ENCODE results near the gene SLC51A. TPM values are rescaled to one million over a fixed set of nuclear protein-coding genes. Genes with fewer than 3 reads are reported as not detected.
"Not testable (repeated sequence)": the region's sequence is repeated elsewhere in the genome, so short reads cannot be mapped to it uniquely, and the experiment has no call there.

SLC51A gene
- polyA plus RNA-seq (2013, experiment 1 of 2; ENCODE audit: insufficient read length) = 7.6 TPM
- 6.5 TPM for polyA plus RNA-seq (2013, experiment 2 of 2; ENCODE audit: insufficient read length)

DNA sequence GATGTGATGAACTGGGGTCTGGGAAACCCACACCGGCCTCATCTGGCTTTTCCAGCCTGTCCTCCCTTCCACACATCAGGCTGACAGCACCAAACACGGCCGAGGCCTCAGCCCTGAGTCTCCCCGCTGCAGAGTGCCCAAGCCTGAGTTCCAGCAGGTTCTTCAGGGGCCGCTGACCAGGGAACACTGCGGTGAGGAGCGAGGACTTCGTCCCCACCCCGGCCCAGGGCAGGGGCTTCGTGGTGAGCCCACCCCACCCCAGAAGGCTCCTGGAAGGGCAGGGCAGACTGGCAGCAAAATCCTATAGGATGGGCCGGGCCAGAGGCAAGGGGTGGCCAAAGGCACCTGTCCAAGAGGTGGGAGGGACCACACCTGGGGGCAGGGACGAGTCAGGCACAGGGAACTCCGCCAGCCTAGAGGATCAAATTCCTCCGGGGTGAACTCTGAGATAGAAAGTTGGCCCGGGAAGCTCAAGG, at the start of gene SLC51A:
Gene SLC51A (plus strand): TSS at position 446 of the 476 bp plus-strand sequence. CDS start 179 bp downstream, outside the sequence.
- DNase-seq = no peak

DNA sequence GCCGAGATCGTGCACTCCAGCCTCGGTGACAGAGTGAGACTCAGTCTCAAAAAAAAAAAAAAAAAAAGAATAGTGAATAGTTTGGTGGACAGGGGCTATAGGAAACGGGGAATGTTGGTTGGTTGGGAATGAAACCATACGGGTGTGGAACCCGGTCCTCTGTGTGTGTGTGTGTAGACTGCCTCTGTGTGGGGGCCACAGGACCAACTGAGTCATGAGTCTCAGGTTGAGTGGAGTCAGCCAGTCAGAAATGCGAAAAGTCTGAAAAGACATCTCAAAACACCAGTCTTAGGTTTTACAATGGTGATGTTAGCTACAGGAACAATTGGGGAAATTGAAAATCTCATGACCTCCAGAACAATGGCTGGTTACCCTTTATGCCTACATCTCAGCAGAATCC, 49.6 kb upstream of the SLC51A start:
- DNase-seq = no peak

DNA sequence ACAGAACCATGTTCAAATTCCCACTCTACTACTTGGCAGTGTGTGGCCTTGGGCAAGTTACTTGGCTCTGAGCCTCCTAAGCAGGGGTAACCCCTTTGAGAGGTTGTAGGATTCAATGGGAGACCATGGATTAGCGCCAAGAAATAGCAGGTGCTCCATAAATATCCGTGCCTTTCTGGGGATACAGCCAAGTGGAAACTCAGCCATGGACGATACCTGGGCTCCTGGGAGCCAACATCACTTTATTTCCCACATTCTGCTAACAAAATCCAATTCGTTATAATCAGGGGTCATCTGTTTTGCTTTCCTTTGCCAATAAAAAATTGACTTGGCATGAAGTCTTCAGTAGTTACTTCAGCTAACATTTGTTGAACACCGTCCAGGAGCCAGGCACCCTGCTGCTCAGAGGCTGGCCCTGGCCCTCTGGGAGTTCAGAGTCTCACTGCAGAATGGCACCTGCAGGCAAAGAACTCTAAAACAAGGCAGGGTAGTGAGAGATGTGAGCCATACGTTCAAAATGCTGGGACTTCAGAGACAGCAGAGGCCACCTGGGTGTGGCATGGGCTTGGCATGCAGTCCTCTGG, 47.4 kb upstream of the SLC51A start:
- no peak for DNase-seq

DNA sequence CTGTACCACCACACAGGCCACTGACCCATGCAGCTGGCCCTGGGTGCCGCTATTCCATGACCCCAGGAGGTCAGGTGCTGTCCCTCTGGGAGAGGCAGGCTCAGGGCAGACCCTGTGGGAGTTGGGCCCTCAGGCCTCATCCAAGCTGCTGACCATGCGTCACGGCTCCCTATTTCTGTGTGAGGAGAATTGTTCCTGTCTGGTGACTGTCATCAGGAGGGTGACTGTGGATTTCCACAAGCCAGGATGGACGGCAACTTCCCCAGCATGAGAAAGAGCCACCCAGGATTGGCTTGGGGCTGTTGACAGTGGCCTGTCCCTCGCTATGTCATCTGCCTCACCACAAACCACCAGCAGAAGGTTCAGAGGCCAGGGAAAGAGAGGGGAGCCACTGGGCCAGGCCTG, 46.5 kb upstream of the SLC51A start:
- no peak for DNase-seq

DNA sequence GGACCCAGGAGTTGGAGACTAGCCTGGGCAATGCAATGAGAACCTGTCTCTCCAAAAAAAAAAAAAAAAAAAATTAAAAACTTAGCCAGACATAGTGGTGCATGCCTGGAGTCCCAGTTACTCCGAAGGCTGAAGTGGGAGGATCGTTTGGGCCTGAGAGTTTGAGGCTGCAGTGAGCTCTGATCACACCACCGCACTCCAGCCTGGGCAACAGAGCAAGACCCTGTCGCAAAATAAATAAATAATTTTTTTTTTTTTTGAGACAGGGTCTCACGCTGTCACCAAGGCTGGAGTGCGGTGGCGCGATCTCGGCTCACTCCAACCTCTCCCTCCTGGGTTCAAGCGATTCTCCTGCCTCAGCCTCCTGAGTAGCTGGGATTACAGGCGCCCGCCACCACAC, 46.0 kb upstream of the SLC51A start:
- not testable (repeated sequence) for DNase-seq

DNA sequence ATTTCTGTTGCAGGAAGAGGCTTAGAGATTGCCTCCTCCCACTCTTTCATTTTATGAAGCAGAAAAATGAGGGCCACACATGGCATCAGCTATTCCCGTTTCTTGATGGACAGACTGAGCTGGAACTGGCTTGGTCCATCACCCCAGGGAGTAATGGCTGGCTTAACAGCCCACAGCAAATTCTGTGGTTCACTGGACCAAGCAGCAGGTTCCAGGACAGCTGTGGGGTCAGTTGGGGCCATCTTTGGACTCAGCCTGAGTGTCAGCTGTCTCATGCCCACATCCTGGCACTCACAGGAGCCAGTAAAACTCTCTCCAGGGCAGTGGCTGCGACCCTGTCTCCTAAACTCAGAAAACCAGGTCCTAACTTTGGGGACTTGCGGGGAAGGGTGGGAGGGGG, 41.7 kb upstream of the SLC51A start:
- no peak for DNase-seq

DNA sequence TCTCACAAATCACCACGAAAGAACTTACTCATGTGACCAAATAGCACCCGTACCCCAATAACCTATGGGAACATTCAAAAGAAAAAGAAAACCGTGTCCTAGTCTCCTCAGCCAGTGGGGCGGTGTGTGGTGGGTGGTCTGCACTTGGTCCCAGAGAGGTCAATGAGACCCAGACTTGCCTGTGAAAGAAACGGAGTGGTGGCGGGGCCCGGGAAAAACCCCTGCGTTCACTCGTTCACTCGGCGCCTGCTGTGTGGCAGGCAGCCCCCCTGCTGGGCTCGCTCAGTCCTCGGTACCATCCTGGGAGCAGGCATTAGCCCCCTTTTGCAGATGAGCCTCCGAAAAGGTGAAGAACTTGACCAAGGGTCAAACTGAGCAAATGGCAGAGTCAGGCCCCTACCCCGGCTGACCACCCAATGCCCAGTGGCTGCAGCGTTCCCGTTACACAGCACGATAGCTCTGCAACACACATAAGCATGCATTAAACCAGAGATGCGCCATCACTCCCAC, 41.2 kb upstream of the SLC51A start:
- DNase-seq = no peak

DNA sequence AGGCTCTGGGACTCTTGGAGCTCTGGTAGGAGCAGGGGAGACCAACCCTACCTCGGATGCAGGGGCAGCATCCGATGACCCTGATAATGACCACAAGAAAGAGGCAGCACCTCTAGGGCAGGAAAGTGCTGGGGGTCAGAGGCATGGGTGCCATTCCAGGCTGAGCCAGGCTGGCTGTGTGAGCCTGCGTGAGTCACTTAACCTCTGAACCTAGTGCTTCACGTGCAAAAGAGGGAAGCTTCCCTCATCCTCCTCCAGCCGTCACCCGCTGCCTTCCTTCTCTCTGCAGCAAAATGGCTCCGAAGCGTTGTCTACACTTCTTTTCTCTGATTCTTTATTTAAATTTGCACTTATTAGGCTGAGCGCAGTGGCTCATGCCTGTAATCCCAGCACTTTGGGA, 40.6 kb upstream of the SLC51A start:
- no peak for DNase-seq

DNA sequence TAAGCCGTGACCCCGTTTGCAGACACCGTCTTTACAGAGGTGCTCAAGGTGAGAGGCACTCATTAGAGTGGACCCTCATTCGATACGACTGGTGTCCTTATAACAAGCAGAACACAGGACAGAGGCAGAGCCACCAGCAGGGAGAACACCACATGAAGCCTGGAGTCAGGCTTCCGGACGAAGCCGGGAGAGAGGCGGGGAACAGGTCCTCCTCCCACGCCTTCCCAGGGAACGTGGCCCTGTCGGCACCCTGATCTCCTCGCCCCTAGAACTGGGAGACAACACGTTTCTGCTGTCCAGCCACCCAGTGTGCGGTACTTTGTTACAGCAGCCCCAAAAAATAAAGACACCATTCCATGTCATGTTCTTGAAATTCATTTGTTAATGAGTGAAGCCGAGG, 38.8 kb upstream of the SLC51A start:
- no peak for DNase-seq

DNA sequence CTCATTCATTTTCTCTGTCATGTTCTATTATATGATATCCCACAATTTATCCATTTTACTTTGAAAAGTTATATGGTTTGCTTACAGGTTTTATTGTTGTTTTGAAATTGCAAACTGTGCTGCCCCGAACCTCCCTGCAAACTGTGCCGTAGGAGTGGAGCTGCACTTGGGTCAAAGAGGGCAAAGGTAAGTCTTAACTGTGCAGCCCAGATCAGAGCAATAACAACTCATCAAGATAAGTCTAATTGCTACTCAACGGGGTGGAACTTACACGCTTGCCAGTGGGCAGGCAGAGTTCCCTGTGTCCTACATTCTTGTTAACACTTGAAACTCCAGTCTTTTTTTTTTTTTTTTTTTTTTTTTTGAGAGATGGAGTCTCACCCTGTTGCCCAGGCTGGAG, 38.4 kb upstream of the SLC51A start:
- DNase-seq = no peak

DNA sequence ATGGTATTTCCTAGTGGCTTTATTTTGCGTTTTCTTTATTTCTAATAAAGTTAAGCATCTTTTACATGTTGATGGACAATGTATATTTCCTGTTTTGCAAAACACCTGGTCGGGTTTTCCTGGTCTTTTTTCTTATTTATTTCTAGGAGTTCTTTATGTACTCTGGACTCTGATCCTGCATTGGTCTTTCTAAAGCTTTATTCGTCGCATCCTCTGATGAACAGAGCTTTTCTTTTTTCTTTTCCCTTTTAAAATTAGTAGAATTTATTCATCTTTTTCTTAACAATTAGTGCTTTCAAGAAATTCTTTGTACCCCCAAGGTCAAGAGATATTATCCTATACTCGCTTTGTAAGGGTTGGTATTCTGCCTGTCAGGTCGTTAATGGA, 37.3 kb upstream of the SLC51A start:
- no peak for DNase-seq

DNA sequence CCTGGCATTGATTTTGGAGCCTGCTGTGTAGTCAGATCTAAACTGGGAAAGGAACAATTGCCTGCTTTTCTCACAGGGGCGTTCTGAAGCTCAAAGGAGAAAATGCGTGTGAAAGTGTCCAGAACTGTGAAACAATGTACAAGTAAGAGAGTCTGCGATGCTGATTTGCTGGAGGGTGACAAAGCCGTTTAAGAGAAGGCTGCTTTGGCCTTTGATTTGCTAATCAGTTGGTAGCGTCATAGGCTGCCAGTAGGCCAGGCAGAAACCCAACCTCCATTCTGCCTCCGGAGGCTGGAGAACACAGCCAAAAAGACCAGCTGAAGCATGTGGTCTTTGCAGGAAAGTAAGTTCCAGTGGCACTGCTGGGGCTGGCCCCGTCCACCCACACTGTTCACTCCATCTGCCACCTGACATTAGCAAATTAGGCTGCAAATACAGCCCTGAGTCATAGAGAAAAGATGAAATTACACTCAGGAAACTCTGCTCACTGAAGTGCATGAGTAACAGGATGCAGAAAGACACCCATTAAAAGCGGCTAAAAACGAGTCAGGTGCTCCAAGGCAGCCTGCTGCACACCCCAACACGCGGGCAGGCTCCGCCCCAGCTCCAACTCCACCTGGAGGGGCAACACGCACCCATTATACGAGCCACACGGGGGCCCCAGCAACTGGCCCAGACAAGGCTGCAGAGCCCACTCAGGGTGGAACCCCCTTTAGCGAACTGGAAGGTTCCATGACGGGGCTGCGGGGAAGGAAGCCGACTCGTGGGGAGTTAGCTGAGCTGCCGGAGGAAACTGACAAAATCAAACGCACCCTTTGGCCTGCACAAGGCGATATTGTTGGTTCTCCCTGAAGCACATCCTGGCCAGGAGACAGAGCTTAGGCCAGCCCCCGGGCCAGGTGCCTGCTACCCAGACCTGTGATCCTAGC, 36.7 kb upstream of the SLC51A start:
- DNase-seq = no peak

DNA sequence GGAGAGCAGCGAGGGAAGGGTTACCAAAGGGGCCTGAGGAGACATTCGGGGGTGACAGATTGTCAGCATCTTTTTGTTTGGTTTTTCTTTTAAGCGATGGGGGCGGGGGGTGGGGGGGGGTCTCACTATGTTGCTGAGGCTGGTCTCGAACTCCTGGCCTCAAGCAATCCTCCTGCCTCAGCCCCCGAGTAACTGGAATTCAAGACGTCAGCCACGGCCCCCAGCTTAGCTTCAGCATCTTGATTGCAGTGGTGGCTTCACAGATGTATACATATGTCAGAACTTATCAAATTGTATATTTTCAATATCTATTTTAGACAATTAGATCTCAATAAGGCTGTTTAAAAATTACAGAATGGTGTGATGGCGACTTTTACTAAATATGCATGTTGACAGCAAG, 36.0 kb upstream of the SLC51A start:
- DNase-seq = no peak

DNA sequence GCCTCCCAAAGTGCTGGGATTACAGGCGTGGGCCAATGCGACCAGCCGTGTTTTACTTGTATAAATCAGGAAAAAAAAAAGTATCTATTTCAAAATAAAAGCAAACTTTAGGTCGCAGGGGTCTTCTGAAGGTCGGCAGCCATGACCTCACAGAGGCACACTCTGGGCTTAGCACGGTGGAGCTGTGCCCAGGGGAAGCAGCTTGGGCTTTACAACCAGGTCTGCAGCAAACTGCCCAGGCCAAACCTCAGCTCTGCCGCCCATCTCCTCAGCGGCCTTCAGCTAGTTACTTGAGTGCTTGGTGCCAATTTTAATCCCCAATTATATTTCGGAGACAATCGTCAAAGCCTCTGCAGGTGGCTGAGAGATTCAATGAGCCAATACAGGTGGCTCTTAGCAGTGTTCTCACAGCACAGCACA, 35.2 kb upstream of the SLC51A start:
- no peak for DNase-seq

DNA sequence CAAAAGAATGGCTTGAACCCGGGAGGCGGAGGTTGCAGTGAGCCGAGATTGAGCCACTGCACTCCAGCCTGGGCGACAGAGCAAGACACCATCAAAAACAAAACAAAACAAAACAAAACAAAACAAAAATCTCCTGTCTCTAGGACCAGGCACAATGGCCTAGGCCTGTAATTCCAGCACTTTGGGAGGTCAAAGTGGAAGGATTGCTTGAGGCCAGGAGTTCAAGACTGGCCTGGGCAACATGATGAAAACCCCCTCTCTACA, 32.2 kb upstream of the SLC51A start:
- not testable (repeated sequence) for DNase-seq

DNA sequence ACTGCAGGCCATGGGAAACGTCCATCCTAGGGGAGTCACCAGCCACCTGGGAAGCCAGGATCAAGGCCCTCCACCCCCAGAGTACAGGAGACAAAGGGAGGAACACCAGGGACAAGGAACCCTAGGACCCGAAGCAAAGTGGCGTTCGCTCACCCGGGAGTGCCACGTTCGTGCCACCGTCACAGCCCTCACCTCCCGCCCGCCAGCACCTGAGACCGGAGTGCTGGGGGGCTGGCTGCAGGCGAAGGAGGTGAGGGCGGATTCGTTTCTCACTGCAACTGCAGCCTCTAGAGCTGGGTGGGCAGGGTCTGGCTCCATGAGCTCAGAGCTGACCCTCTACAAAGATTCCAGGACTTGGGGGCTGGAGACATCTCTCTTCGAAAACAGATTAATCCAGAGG, 31.5 kb upstream of the SLC51A start:
- DNase-seq = no peak

DNA sequence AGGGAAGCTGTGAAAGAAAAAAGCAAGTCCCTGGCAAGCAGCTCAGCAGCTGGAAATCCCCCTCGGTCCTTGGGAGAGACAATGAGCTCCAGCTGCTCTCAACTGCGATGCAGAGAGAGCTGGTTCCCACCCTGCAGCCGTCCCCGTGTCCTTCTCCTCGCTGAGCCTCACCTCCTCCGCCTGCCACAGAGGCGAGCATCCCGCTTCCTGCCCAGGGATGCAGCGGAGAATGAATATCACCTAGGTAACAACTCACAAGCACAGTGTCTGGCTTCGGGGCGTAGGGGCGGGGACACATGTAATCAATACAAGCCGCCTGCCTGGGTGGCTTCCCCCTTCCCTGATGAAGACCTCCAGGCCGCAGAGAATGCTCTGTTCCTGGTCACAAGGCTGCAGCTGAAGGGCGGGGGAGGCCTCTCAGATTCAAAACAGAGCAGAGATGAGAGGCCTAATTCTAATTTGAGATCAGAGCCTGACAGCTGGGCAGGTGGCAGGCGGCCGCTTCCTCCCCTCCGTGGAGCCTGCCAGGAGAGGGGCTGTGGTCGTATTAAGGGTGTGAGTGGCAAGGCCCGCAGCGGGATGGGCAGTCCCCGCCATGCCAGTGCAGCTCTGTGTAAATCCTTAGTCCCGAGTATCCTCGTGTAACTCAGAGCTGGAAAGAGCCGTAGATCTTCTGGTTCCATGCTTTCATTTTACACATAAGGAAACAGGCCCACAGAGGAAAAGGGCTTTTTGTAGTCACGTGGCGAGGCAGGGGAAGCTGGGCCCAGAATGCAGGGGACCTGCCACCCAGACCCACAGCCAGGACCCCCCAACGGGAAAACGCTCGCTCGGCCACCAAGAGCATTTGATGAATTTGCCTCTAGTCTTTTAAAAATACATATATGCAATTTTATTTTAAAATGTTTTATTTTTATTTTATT, 29.4 kb upstream of the SLC51A start:
- DNase-seq = no peak

DNA sequence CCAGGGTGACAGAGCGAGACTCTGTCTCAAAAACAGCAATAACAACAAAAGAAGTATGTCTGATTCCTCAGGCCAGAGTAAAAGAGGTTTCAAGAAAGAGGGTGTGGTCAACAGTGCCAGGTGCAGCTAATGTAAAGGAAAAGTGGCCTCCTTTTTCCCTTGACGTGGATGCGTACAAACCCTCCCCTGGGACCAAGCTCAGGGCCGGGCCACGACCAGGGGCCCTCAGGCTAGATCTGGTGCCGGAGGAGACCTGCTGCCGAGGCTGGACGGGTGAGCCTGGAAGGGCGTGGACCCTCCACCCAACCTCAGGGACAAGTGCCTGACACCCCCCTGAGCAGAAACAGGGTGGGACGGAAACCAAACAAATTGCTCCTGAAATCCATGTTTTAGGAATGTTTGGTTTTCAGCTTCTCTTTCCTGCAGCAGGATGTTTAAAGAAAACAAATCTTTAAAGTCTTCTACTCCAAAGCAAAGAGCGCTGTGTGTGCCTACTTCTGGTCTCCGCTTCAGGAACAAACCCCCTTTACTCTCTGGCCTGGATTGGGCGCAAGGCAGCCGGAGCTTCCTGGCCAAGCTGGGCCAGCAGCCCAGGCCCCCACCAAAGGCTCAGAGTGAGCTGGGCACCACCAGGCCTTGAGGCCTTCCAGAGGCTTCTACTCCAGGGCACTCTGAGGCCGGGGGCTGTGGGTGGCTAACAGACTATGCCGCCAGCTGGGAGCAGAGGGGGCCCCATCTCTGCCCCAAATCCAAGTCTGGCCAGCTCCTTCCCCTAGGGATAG, 26.6 kb upstream of the SLC51A start:
- DNase-seq = no peak

DNA sequence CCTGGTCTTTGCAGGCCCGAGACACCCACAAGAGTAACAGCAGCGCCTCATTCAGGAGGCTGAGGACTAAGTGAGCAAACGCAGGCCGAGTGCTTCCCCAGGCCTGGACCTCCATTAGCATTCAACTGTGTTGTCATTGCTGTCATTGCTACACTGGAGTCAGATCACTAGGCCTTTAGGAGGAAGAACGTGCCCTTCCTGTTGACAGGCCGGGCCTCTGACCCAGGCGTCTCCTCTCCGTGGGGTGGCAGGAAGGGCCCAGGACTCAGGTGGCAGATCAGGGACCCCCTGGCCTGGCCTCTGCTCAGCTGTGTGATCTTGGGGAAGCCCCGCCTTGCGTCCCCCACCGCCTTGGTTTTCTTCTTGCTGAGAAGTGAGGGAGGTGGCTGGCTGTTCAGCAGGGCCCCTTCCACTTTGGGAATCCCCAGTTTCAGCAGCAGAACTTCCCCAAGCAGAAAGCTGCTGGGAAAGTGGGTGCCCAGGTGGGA, 24.3 kb upstream of the SLC51A start:
- no peak for DNase-seq

DNA sequence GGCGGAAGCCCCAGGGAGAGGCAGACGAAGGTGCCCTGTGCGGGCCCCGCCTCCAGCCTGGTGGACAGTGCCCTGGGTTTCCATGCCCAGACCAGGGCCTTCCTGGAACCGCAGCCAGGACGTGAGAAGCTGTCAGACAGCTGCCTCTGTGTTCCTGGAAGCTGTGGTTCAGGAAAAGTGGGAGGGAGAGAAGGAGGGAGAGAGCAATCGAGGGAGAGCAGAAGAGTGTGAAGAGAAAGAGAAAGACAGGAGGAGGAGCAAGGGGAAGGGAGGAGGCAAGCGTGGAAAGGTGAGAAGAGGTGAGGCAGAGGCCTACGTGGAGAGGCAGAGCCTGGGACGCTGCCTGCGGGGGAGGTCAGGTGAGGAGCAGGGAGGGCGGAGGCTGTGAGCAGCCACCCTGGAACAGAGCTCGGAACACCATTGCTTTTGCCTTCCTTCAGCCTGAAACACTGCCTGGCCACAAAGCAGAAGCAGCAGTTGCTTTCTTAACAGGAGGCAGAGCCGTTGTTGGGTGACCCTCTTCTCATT, 23.7 kb upstream of the SLC51A start:
- no peak for DNase-seq

DNA sequence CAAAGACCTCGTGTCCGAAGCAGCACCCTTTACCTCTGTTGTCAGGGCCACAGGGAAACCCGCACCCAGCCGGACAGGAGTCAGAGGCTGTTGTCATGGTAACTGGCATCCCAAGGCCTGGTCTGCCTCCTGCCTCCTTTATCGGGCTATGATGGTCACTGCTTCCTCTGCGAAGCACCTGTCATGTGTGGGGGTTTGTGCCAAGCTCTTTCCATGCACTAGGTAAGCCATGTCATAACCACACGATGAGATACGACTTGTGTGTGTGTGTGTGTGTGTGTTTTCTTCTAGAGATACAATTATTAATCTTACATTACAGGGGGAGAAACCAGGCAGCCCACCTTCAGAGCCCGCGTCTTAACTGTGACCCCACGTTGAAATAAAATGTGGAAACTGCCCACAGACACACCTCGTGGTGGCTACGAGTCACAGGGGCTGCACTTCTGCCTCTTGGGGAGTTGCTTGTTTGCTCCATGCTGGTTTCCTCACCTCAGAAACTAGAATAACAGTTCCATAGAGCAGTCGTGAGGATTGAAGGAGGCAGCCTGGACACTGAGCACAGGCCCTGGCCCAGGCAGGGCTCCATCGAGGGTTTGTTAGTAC, 23.1 kb upstream of the SLC51A start:
- no peak for DNase-seq

Data from fibroblast of skin of back (primary cell).